Natural killer cell (primary cell): ENCODE results near the gene KDM1B. TPM values are rescaled to one million over a fixed set of nuclear protein-coding genes. Genes with fewer than 3 reads are reported as not detected.

Experiments
- ATAC-seq, 3 donors: fragments of 150-1000 bp in 2 of 3; fragments of 200-7000 bp in 1 of 3; cut with Tn5 transposase; 1 replicate in 1 of 3; 2 replicates in 2 of 3; pipeline ENCODE4 v1.10.0; 2021; ENCODE audit warnings: mild to moderate bottlenecking in 2 of 3, moderate library complexity in 2 of 3
- DNase-seq, 2 donors: peaks; one replicate each; pipeline versions ENCODE4 v3.0.0 to v3.0.0-alpha.2; 2013 to 2021; ENCODE audit warnings: mixed read lengths in 1 of 2
- H3K27ac ChIP-seq: one replicate; pipeline ENCODE4 v1.5.1; 2013; ENCODE audit warnings: mild to moderate bottlenecking, low read length
- H3K27me3 ChIP-seq: one replicate; pipeline ENCODE4 v1.6.1; 2013; ENCODE audit warnings: low read length; ENCODE audit not compliant: control insufficient read depth, insufficient read depth
- H3K36me3 ChIP-seq: one replicate; pipeline ENCODE4 v1.6.1; 2013; ENCODE audit warnings: low read length; ENCODE audit not compliant: control insufficient read depth, insufficient read depth
- H3K4me1 ChIP-seq: one replicate; pipeline ENCODE4 v1.6.1; 2013; ENCODE audit warnings: low read length; ENCODE audit not compliant: control insufficient read depth, insufficient read depth
- H3K4me3 ChIP-seq: one replicate; pipeline ENCODE4 v1.5.1; 2013; ENCODE audit warnings: low read length
- H3K9me3 ChIP-seq: one replicate; pipeline ENCODE4 v1.6.1; 2013; ENCODE audit warnings: low read length; ENCODE audit not compliant: control insufficient read depth, insufficient read depth
- H3K27ac Mint-ChIP-seq, 2 donors: one replicate each; pipeline ENCODE4 v1.8.0; 2022; ENCODE audit warnings: mild to moderate bottlenecking in 2 of 2, mixed read lengths in 2 of 2, moderate library complexity in 1 of 2
- H3K27me3 Mint-ChIP-seq, 2 donors: one replicate each; pipeline ENCODE4 v1.8.0; 2022; ENCODE audit warnings: low read depth in 2 of 2, mixed read lengths in 2 of 2
- H3K36me3 Mint-ChIP-seq: one replicate; pipeline ENCODE4 v1.8.0; 2022; ENCODE audit warnings: mixed read lengths
- H3K4me1 Mint-ChIP-seq, 2 donors: one replicate each; pipeline ENCODE4 v1.8.0; 2022; ENCODE audit warnings: mixed read lengths in 2 of 2
- H3K4me3 Mint-ChIP-seq: one replicate; pipeline ENCODE4 v1.8.0; 2022; ENCODE audit warnings: mild to moderate bottlenecking, moderate library complexity, mixed read lengths
- H3K9me3 Mint-ChIP-seq, 2 donors: one replicate each; pipeline ENCODE4 v1.8.0; 2022; ENCODE audit warnings: mixed read lengths in 2 of 2
- CTCF ChIP-seq: fragments of 200-600 bp; IDR thresholded peaks from one replicate; pipeline ENCODE4 v1.8.0; 2022; ENCODE audit warnings: antibody characterized with exemption
- WGBS: methylation state at CpG from one replicate; pipeline ENCODE4 v1.1.7; 2013; ENCODE audit warnings: missing lambda C conversion rate; ENCODE audit not compliant: insufficient coverage; 5-methylcytosine and 5-hydroxymethylcytosine counted together
- intact Hi-C: fragments of 100-400 bp; cut with micrococcal nuclease; formaldehyde crosslinking; loops from one replicate; pipeline ENCODE4 v1.14.2; 2022
- total RNA-seq, 4 donors: library from RNA; stranded (reverse); fragments of 120-200 nt in 1 of 4; gene quantifications; one replicate each; pipeline versions ENCODE4 v1.2.3 to v1.2.4, GENCODE V29; 2013 to 2022

The KDM1B gene
- total RNA-seq, 3 donors from 2014 or later (not counting 1 experiment from before 2014, with no cell fraction given) = 12.7 to 13.3 (median 13.0) TPM

GRCh38 chr6:18182568-18182967 is 27.3 kb downstream of the KDM1B start:
- Mint-ChIP-seq H3K27me3 (no peaks in the 10 kb centered on the region), H3K4me3 (no peak overlapping the region), H3K4me1 (peaks cover 0 to 3% of the 10 kb centered on the region in 2 donors), H3K27ac (no peak overlapping the region), H3K9me3 (no peaks in the 10 kb centered on the region), H3K36me3 (no peaks in the 10 kb centered on the region)
- H3K9me3 ChIP-seq = no peaks in the 10 kb centered on the region
- no peak overlapping the region for H3K27ac ChIP-seq
- no peaks in the 10 kb centered on the region for H3K4me1 ChIP-seq
- intact Hi-C loops = no loop called here
- no peak for TF ChIP-seq CTCF
- H3K36me3 ChIP-seq = peaks cover 2% of the 10 kb centered on the region
- H3K27me3 ChIP-seq = no peaks in the 10 kb centered on the region
- ATAC-seq (no peak), DNase-seq (no peak)
- H3K4me3 ChIP-seq = no peak overlapping the region
- 75% methylated on average over 4 of the region's 4 CpGs for WGBS

GRCh38 chr6:18183766-18184165 is 28.5 kb downstream of the KDM1B start:
- intact Hi-C loops = no loop called here
- no peak overlapping the region for H3K27ac Mint-ChIP-seq
- H3K36me3 Mint-ChIP-seq = no peaks in the 10 kb centered on the region

GRCh38 chr6:18185624-18186023 is 30.4 kb downstream of the KDM1B start:
- no peak for TF ChIP-seq CTCF
- H3K36me3 ChIP-seq = peaks cover 7% of the 10 kb centered on the region

More at GRCh38 chr6:18183766-18184165, 28.5 kb downstream of the KDM1B start:
- 98% methylated on average over 3 of the region's 4 CpGs for WGBS
- no peak for DNase-seq
- H3K27ac ChIP-seq = no peak overlapping the region
- no peak overlapping the region for H3K4me3 Mint-ChIP-seq
- H3K36me3 ChIP-seq = peaks cover 5% of the 10 kb centered on the region
- H3K27me3 Mint-ChIP-seq = no peaks in the 10 kb centered on the region
- no peak for TF ChIP-seq CTCF
- H3K9me3 ChIP-seq = no peaks in the 10 kb centered on the region
- no peaks in the 10 kb centered on the region for H3K9me3 Mint-ChIP-seq
- H3K4me1 ChIP-seq = no peaks in the 10 kb centered on the region
- no peaks in the 10 kb centered on the region for H3K4me1 Mint-ChIP-seq
- ATAC-seq = no peak
- H3K4me3 ChIP-seq = no peak overlapping the region
- H3K27me3 ChIP-seq = no peaks in the 10 kb centered on the region

GRCh38 chr6:18186033-18186432 is 30.8 kb downstream of the KDM1B start:
- H3K27me3 ChIP-seq = no peaks in the 10 kb centered on the region
- no peak overlapping the region for H3K4me3 ChIP-seq
- DNase-seq = no peak
- no peak overlapping the region for H3K27ac ChIP-seq
- H3K36me3 Mint-ChIP-seq = no peaks in the 10 kb centered on the region
- no peaks in the 10 kb centered on the region for H3K4me1 ChIP-seq
- WGBS = 50% methylated on average over 2 of the region's 2 CpGs
- no peak overlapping the region for H3K4me3 Mint-ChIP-seq
- intact Hi-C loops = no loop called here
- TF ChIP-seq CTCF = no peak
- no peaks in the 10 kb centered on the region for H3K9me3 Mint-ChIP-seq
- no peaks in the 10 kb centered on the region for H3K9me3 ChIP-seq
- H3K36me3 ChIP-seq = peaks cover 10% of the 10 kb centered on the region
- no peaks in the 10 kb centered on the region for H3K4me1 Mint-ChIP-seq
- H3K27me3 Mint-ChIP-seq = no peaks in the 10 kb centered on the region
- H3K27ac Mint-ChIP-seq = no peak overlapping the region
- no peak for ATAC-seq

More at GRCh38 chr6:18185624-18186023, 30.4 kb downstream of the KDM1B start:
- no peaks in the 10 kb centered on the region for H3K27me3 Mint-ChIP-seq
- H3K9me3 Mint-ChIP-seq = no peaks in the 10 kb centered on the region
- Histone ChIP-seq H3K9me3 (no peaks in the 10 kb centered on the region), H3K27me3 (no peaks in the 10 kb centered on the region), H3K4me3 (no peak overlapping the region), H3K27ac (no peak overlapping the region), H3K4me1 (no peaks in the 10 kb centered on the region)
- no peak overlapping the region for H3K27ac Mint-ChIP-seq
- intact Hi-C loops = no loop called here
- no peak for DNase-seq
- 86% methylated on average over 1 of the region's 1 CpG for WGBS
- no peaks in the 10 kb centered on the region for H3K36me3 Mint-ChIP-seq
- H3K4me1 Mint-ChIP-seq = no peaks in the 10 kb centered on the region
- H3K4me3 Mint-ChIP-seq = no peak overlapping the region
- ATAC-seq = no peak
